Right kidney (tissue), 1 donor: ENCODE results near the gene PPP1R13B.

Experiments
- DNase-seq: peaks from one replicate; pipeline ENCODE4 v3.0.0-alpha.2; 2016

PPP1R13B gene

DNA sequence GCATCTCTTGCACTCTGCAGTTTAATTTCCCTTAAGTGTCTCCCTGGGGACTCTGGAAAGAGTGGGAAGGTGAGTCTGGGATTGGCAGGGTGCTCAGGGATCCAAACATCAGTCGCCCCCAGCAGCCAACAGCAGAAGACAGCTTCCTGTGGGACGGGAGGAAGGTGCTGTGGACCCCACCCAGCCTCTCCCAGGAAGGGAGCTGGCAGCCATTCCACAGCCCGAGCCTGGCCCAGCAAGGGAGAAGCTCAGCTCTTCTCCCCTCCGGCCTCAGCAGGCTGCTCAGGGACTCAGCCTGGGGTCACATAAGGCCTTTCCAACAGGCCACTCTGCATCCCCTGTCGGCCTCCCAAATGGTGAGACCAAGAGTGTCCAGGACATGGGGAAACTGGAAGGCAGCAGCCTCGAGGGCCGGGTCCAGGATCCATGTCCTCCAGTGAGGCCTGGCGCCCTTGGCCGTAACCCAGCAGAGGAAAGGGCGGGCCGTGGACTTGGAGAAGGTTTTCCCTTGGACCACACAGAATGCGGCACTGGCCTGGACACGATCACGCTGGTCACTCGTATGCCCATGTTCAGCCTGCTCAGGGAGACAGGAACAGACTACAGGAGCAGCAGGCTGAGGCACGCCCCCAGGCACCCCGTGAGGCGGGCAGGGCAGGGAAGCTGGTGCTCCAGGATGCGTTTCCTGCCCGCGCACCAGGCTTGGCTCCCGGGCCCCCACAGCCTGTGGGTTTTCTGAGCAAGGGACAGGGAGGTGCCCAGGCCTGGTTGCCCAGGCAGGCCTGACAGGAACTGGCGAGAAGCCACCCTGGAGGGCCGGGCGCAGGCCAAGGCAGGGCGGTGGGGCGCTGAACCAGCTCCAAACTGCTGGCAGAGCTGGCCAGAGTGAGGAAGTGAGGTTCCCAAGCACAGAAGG lies 135.6 kb downstream of the PPP1R13B start:
- DNase-seq = no peak

DNA sequence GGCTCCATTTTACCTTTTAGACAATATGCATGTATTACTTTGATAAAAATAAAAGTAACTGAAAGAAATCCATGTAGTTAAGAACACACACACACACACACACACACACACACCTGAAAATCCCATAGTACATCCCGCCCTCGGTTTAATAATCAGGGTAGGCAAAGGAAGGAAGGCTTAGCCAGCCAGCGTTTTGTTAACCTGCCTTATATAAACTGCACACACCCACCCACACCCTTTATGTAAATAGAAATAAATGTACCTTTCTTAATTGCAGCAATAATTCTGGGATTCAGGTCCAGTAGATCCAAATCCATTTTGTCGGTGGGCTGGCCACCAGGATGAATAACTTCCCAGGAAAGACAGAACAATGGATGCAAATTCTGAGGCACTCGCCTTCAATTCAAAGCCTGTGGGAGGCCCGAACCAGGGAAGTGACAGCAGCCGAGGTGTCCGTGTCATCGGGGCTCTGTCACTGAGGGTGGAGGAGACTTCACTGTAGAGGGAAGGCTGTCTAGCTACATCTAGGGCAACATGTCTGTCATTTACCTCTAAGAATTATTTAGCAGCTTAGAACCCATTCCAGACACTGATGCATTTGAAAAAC lies 136.5 kb downstream of the PPP1R13B start:
- DNase-seq = no peak

DNA sequence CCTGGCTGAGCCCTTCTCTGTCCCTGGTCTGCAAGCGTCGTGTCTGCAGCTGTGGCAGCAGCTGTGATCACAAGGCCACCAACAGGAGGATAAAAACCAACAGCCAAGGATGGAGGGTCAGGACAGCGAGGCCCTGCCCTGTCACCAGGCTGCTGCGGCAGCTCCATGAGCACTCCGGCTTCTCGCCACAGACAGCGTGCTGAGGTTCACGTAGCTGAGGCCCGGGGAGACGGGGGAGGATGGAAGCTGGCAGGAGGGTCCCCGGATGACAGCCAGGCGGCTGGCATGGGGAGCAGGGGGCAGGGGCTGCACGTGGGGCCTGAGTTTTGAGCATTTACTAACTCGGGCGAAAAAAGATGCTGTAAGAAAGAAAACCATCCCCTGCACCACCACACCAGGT lies 137.6 kb downstream of the PPP1R13B start:
- no peak for DNase-seq

DNA sequence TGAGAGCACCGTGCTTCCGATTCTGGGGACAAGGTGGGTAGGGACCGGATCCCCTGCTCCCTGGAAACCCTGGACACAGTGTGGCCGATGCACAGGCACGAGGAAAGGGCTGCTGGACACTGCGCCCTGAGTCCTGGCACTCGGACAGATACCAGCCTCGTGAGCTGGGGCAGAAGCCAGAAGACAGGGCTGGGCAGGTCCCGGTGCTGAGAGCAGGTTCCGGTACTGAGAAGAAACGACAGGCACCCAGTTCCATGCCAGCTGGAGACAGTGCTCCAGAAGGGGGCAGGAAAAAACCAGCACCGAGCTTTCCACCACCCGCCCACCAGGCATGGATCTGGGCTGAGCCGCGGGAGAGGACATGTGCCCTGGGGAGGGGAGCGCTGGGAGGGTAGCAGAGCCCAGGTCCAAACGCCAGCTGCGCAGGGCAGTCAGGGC lies 138.6 kb downstream of the PPP1R13B start:
- no peak for DNase-seq

DNA sequence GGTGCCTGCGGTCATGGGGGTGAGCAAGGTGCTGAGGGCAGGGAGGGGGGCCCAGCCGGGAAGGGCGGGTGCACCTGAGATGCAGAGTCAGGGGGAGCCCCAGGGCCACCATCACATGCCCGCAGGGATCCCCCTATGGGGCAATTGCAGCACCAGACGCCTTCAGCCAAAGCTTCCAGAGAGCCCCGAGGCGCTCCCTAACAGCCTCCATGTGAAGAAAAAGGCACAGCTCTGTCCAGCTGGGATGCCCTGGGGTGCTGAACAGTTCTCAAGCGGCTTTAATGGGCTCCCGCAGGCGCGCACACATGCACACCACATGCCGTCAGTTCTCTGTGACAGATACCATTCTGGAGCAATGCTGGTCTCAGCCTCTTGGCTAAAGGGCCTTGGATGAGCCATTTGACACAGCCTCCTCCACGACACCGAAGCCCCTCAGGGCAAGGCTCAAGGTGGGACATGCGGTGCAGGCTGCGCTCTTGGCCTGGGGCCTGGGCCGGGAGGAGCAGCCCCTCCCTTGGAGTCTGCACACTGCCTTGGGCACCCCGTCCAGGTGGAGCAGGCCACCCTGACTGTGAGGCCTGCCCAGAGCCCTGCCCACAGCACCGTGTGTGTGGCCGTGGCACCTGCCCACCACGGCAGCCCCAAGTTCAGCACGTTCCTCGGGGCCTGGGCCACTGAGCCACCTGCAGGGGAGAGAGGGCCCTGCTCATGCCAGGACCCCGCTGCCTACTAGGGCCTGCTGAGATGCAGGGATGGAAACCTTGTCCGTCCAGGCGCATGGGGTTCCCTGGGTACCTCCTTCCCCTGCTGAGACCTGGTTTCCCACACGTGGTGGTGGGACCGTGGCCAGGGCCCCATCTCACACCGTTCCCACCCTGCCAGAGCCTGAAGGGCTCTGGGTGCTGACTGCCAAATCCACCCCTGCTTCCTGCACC lies 139.8 kb downstream of the PPP1R13B start:
- no peak for DNase-seq

DNA sequence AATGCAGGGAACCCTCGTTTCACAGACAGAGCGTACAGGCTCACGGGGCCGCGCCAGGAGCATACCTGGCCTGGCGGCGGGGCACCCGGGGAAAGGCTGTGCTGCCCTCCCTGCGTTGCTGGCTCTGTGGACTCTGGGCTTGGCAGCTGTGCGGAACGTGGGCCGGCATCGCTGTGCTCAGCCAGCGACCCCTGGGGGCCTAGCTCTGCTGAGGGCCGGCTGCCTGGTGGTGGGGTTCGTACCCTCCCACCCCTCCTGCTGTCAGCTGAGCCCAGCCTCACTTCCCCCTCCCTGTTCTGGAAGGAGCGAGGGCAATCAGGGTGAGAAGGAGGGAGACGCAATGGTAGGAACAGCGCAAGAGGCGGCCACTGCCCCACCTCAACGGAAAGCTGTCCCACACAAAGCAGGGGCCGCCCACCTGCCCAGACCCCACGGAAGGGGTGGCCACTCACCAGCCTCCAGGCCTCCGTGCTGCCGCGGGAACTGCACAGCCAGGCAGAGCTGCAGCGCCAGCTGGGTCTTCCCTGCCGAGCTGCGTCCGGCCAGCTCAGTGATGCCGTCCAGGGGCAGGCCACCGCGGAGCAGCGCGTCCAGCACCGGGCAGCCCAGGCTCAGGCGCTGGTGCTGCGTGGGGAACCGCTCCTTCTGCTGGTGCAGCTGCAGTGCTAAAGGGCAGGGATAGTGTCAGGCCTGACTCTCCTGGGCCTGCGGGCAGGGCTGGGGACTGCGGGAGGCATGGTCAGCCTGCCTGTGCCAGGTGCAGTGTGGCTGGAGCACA lies 140.6 kb downstream of the PPP1R13B start:
- no peak for DNase-seq

DNA sequence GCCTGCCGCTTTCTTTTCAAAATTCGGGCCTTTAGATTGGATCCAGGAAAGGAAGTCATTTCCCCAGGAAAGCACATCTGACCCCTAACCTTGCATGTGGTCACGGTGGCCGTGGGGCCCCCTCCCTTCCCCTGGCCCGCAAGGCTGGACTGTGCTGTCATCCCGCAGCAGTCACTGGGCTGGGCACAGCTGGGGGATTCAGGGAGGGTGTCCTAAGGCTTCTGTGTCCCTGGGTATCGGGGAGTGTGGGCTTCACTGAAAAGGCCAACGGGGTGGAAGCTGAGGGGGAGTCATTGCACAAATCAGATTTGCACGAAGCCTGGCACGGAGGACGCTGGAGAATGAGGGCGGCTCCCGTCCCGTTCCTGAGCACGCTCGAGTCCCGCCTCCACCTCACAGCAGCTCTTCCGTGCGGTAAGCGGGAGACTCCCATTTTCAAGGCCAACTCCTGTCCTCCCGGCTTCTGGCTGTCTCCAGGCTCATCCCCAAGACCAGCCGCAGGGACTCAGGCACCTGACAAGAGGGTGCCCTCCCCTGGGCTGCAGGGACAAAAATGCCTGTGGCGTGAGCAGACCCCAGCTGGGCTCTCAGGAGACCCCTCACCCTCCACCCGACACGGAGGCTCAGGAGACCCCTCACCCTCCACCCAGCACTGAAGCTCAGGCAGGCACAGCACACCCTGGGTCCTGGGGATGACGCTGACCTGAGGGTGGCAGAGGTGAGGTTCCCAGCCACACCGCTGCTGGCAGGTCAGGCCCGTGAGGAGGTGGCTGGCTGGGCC lies 141.7 kb downstream of the PPP1R13B start:
- DNase-seq = no peak

DNA sequence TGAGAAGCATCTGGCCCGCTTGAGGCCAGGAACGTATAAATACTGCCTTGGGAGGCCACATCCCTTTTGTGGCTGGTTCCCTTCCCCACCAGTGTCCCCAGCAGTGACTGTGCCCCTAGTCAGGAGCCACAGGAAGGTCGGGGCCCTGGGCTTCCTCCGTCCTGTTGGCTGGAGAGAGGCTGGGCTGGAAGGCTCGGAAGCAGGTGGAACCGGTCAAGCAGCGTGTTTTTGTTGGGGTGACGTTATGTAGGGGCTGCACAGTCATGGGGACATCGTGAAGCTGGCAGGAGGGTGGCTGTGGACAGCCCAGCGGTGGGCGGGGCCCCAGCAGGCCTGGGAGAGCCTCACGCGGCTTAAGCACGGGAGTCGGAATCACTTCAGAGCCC lies 142.3 kb downstream of the PPP1R13B start:
- DNase-seq = no peak

DNA sequence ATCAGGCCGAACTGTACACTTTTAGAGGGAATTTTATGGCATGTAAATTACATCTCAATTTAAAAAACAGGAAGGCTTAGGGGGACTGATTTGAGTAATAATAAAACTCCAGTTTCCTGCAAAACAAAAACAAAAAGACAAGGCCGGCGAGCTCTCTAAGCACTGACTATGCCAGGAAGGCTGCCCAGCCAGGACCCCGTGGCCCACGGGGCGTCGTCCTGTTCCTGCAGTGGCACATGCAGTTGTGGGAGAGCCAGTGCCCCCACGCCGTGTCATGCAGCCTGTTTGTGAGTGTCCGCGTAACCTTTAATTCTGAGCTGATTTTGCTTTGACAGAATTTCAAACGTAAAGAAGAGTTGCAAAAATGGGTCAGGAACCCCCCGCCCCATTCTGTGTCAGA lies 142.7 kb downstream of the PPP1R13B start:
- no peak for DNase-seq

DNA sequence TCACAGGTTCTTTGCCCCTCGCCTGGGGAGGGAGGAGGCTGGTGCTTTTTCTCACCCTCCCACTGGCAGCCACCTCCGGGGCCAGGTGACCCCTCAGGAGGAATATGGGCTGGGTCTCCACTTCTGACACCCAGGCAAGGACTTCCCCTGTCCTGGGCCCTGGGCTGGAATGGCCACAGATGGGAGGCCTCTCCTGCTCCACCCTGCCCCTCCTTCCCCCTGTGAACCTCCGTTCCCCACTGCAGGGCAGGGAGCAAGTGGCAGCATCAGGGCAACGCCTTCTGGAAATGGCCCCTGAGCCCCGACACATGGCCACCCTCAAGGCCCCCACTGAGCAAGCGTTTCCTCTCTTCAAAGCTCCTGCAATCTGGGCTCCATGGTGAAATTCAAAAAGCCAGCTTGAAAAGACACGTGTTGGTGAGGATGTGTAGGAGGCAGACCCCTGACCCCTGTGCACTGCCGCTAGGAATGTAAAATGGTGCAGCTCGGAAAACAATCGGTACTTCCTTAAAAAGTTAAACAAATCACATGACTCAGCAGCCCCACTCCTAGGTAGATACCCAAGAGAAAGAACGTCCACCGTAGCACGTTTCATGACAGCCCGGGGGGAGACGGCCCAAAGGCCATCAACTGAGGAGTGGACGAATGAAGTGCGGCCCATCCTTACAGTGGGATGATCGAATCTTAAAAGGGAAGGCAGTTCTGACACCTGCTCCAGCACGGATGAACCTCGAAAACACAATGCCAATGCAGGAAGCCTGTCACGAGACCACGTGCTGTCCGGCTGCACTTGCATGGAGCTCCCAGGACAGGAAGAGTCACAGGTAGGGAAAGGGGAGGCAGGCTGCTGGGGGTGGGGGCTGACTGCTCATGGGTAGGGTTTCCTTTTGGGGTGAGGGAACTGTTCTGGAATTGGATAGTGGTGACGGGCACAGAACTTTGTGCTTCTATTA lies 143.7 kb downstream of the PPP1R13B start:
- DNase-seq = no peak

DNA sequence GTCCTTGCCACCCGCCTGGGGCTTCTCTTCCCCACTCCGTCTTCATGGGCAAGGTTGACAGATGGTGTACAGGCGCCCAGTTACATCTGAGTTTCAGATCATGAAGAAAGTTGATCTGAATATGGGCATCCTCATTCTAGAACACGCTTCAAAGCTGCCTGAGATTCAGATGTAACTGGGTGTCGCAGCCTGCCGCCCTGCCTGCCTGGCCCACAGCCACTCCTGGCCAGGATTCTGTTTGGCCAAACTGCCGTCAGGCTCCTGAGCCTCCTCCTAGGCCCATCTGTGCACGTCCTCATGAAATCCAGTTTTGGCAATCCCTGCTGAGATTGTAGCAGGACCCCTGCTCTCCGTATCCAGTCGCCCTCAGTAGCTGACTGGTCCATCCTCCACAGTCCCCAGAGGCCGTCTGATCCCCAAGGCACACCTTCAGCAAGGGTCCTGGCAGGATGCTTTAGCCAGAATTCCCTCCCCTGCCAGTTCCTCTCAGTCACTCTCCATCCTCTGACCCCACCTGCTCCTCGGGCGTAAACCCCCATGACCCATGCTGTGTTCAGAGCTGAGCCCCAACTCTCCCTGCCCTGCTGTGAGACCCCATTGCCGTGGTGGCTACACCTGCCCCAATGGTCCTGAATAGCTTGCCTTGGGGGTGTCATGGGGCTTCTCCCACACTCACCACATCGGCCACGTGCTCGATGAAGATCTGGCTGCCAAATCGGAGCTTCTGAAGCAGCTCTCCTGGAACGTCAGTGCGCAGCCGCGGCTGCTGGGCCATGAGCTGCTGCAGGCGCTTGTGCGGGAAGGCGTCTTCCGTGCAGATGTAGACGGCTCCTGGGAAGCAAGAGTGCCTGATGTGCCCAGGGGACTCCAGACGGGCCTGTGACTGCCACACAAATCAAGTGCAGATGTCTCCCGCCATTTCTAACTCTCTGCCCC lies 144.6 kb downstream of the PPP1R13B start:
- no peak for DNase-seq

DNA sequence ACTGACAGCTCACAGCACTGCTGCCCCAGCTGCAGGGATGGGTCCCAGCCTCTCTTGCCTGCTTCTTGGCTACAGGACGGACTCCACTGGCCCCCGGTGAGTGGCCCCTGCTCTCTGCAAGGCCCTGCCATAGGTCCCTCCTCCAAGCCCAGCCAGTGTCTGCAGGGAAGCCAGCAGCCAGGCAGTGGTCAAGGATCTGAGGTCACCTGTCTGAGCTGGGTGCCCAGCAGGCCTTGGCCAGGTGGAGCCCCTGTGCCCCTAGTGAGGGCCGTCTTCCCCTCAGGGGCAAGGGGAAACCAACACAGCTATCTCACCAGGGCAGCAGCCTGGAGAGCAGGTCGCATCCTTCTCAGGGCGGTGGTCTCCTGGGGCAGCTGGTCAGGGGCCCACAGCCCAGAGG lies 145.3 kb downstream of the PPP1R13B start:
- no peak for DNase-seq

DNA sequence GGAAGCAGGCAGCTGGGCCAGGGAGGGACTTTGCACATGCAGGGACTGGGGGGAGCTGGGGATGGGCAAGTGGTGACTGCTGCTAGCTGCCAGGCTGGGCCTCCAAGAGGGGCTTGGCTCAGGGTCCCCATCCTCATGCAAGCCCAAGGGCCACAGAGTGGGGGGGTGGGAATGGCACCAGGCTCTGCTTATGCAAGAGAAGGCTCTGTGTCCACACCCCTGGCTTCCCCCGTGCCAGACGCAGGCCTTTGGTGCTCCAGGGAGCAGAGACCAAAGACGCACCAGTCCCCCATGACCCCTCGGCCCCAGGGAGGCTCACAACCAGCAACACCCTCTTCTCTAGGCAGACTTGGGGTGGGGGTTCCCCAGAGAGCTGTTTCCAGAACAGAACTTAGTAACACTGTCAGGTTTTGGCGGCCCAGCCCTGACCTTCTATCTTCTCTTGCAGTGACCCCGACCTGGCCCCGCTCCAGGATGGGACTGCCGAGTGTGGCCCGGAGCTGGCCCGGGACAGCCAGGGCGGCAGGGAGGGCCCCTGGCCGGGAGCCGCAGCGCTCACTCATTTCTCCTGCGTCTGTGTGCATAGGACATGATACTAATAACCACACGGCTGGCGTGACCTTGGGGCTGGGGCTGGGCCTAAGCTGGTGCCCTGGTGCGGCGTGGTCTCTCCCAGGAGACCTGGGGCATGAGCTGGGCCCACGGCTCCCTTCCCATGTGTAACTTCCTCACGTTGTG lies 146.5 kb downstream of the PPP1R13B start:
- no peak for DNase-seq

DNA sequence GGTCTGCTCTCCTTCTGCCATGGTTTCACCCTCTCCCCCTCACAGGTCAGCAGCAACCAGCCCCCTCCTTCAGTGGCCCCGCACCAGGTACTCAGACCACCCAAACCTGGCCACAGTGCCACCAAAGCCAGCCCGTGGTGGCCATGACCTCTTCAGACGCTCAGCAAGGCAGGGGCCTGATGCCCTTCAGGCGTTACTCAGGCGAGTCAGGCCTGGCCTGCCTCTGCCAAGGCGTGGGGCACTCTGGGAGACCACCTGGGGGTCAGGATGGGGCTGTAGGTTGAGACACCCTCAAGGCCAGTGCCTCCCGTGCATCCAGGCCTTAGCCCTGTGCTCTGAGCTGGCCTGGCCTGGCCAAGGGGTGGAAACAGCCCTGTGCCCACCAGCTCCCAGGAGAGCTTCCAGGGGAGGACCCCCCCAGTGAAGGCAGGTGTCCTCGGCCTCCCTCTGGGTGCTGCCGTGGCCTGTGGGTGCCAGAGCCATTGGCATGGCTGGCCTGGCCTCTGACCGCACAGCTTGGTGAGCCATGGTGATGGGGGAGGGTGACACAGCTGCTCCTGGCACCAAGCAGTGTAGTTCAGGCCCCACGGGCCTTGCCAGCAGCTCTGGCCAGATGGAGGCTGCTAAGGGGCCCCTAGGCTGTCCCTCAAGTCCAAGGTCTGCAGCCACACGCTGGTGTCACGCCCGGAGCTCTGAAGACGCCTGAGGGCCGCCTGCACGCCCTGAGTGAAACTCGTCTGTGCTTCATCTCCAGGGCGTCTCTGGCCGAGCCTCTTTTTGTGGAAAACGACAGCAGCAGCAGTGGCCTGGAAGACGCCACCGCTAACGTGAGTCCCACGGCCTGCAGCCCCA lies 147.2 kb downstream of the PPP1R13B start:
- DNase-seq = no peak

DNA sequence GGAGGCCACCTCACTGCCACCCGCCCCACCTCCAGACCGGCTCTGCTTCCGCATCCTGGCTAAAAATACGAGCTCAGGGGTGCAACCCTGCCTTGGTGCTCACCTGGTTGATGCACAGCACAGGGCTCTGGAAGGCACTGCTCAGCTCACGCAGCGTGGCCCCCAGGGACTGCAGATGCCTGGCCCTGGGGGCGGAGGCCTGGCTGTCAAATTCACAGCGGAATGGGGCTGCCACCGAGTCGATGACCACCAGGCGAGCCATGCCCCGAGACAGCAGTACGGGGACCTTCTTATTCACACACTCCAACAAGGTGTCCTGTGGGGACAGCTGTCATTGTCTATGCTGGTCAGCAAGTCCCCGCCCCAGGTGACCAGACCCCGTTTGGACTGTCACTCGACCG lies 148.1 kb downstream of the PPP1R13B start:
- DNase-seq = no peak

DNA sequence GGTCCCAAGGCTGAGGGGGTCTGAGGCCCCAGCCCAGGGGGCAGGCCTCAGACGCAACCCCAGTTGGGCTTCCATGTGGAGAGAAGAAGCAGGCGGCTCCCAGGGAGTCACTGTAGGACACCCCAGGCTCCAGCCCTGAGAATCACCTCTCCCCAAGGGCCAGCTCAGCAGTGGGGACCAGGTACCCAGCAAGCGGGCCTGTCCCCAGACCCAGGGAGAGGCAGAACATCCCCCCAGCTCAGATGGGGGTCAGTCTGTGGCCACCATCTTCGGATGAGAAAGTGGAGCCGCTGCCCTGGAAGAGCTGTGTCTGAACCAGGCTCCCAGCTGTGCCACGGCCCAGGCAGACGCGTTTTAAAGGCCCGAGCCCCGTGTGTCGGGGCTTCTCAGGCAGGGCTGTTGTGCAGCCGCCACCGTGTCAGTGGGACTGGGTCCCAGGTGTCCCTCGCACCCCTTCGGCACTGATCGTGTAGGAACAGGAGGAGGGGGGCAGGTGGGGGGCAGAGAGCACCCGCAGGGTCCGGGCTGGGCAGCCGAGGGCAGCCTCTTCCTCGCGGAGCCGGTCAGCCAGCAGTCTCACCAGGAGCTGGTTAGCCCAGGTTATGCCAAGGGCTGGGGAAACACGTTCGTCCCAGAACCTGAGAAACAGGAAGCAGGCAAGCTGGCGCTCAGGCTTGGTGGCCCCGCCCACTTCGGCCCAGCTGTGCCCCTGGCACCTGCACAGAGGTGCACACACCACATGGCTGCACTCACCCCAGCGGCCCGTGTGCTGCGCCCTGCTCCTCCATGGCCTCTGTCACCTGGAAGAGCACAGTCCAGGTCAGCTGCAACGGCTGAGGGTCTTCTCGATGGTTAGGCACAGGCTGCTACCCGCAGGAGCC lies 148.8 kb downstream of the PPP1R13B start:
- no peak for DNase-seq
